SU-DHL-6 (cell line): ENCODE data around the gene ENDOU.

Source experiments
- EZH2phosphoT487 ChIP-seq: fragments of 200-600 bp; sonication (generic), shearing (Covaris generic); conservative IDR thresholded peaks from 2 replicates; pipeline ENCODE4 v1.6.1; 2018; ENCODE audit warnings: mild to moderate bottlenecking, antibody characterized with exemption, low read length, moderate library complexity, mixed read lengths
- TF ChIP-seq, protein P1 (sequence below): fragments of 200-600 bp; sonication (generic); IDR thresholded peaks from one replicate; pipeline ENCODE4 v1.5.1; 2017; ENCODE audit warnings: antibody characterized with exemption, mild to moderate bottlenecking, low read length, moderate library complexity; ENCODE audit not compliant: insufficient read depth, poor library complexity, severe bottlenecking

DNA sequence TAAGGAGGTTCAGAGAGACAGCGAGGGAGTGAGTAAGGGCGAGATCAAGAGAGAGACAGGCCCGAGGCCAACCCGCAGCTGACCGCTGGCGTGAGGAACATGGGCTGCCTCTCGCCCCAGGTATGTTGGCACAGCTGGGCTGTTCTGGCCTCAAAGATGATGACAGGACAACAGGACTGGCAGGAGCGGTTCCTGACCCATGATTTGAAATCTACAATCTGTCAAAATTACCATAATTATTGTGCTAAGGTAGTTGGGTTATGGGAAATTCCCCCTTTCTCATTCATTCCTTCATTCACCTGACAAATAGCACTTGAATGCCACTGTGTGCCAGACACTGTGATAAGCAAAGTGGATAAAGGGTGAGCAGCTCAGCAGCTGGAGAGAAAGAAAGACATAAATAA lies 5.1 kb upstream of the ENDOU start:
- TF ChIP-seq, protein P1, sequence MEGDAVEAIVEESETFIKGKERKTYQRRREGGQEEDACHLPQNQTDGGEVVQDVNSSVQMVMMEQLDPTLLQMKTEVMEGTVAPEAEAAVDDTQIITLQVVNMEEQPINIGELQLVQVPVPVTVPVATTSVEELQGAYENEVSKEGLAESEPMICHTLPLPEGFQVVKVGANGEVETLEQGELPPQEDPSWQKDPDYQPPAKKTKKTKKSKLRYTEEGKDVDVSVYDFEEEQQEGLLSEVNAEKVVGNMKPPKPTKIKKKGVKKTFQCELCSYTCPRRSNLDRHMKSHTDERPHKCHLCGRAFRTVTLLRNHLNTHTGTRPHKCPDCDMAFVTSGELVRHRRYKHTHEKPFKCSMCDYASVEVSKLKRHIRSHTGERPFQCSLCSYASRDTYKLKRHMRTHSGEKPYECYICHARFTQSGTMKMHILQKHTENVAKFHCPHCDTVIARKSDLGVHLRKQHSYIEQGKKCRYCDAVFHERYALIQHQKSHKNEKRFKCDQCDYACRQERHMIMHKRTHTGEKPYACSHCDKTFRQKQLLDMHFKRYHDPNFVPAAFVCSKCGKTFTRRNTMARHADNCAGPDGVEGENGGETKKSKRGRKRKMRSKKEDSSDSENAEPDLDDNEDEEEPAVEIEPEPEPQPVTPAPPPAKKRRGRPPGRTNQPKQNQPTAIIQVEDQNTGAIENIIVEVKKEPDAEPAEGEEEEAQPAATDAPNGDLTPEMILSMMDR, result no peak
- TF ChIP-seq EZH2phosphoT487, result no peak
